K562 (cell line): ENCODE data around the gene TK1. TPM values are rescaled to one million over a fixed set of nuclear protein-coding genes. Genes with fewer than 3 reads are reported as not detected.
A peak's percentile ranks its signal among the peaks of the same experiment; 100 is the strongest.

Experiments
- CEBPG ChIP-seq, 3 experiments: fragments of 200-800 bp in 1 of 3; sonication (Bioruptor generic) in 1 of 3; sonication (generic) in 1 of 3; formaldehyde crosslinking in 1 of 3; IDR thresholded peaks in 2 of 3; conservative IDR thresholded peaks in 1 of 3; 2 replicates each; pipeline versions ENCODE4 v1.6.1 to v1.8.0; 2016 to 2022; ENCODE audit warnings: missing compliant biosample characterization in 2 of 3, missing genetic modification characterization in 2 of 3, mild to moderate bottlenecking in 1 of 3, missing genetic modification reagents in 1 of 3
- DACH1 ChIP-seq: fragments of 450-650 bp; IDR thresholded peaks from 2 replicates; pipeline ENCODE4 v1.6.1; 2018; ENCODE audit not compliant: partially characterized antibody
- IFI16 ChIP-seq: fragments of 250-450 bp; sonication (Bioruptor Pico); IDR thresholded peaks from 2 replicates; pipeline ENCODE4 v2.1.2; 2022; ENCODE audit warnings: mild to moderate bottlenecking, inconsistent platforms
- PHF8 ChIP-seq: fragments of 200-600 bp; sonication (generic); IDR thresholded peaks from 2 replicates; pipeline ENCODE4 v1.6.1; 2012; ENCODE audit warnings: mixed run types, mild to moderate bottlenecking, inconsistent platforms, low read length, moderate library complexity, borderline replicate concordance
- SLC30A9 ChIP-seq: fragments of 250-450 bp; sonication (Bioruptor Pico); IDR thresholded peaks from 2 replicates; pipeline ENCODE4 v1.8.0; 2022; ENCODE audit warnings: mild to moderate bottlenecking, moderate library complexity
- XRCC5 ChIP-seq: fragments of 200-400 bp; formaldehyde crosslinking; IDR thresholded peaks from 2 replicates; pipeline ENCODE4 v1.6.1; 2017; ENCODE audit warnings: low read depth, mild to moderate bottlenecking, low read length
- ZNF12 ChIP-seq: sonication (generic); formaldehyde crosslinking; IDR thresholded peaks from 2 replicates; pipeline ENCODE4 v1.4.0; 2020; ENCODE audit warnings: mild to moderate bottlenecking, missing genetic modification reagents
- ZNF57 ChIP-seq: fragments of 450-650 bp; formaldehyde crosslinking; IDR thresholded peaks from 2 replicates; pipeline ENCODE4 v1.4.0; 2020; ENCODE audit warnings: mild to moderate bottlenecking, moderate library complexity
- polyA plus RNA-seq, 8 experiments: library from polyadenylated mRNA; depleted of rRNA in 4 of 8; stranded (reverse) in 5 of 8; unstranded in 3 of 8; fragments of >200 nt; fragmentation: Nextera tagmentation in 2 of 8; fragmentation: Illumina TruSeq in 1 of 8; extraction: Ambion mirVana in 2 of 8; extraction: Trizol in 1 of 8; gene quantifications; 2 replicates each; pipeline versions ENCODE4 v1.2.1 to v1.2.3, GENCODE V29; 2011 to 2014; ENCODE audit warnings: inconsistent platforms in 1 of 8, missing spikeins in 1 of 8
- total RNA-seq, 7 experiments: library from RNA; depleted of rRNA in 6 of 7; stranded (reverse); fragments of >200 nt in 6 of 7; fragmentation: Illumina TruSeq in 2 of 7; extraction: Trizol in 2 of 7; gene quantifications; 2 replicates each; pipeline versions ENCODE4 v1.2.1 to v1.2.3, GENCODE V29; 2011 to 2021; ENCODE audit warnings: low replicate concordance in 1 of 7
- TF ChIP-seq, protein P1 (sequence below): IDR thresholded peaks from 2 replicates; pipeline ENCODE4 v1.6.1; 2011; ENCODE audit warnings: borderline replicate concordance, low read depth, mild to moderate bottlenecking, moderate library complexity, low read length; ENCODE audit not compliant: insufficient read depth, poor library complexity, severe bottlenecking
- TF ChIP-seq, protein P2 (sequence below), 2 experiments: IDR thresholded peaks; 2 replicates each; pipeline ENCODE4 v1.6.1; 2012; ENCODE audit warnings: improper control_type of control experiment in 2 of 2, low read depth in 2 of 2, low read length in 2 of 2, borderline replicate concordance in 1 of 2
- TF ChIP-seq, protein P3 (sequence below): IDR thresholded peaks from 2 replicates; pipeline ENCODE4 v1.6.1; 2011; ENCODE audit not compliant: insufficient read length; ENCODE audit errors: extremely low read depth
- TF ChIP-seq, protein P4 (sequence below): sonication (generic); formaldehyde crosslinking; IDR thresholded peaks from 2 replicates; pipeline ENCODE4 v1.8.0; 2022; ENCODE audit warnings: mild to moderate bottlenecking, missing genetic modification reagents
- TF ChIP-seq, protein P5 (sequence below): sonication (generic); IDR thresholded peaks from 2 replicates; pipeline ENCODE4 v1.6.1; 2016

The TK1 gene
- total and polyA plus RNA-seq, 9 of the 15 experiments (the other 6 are each of a cell fraction or from before 2014, with no cell fraction given): 8.4 to 280 (median 103) TPM

DNA sequence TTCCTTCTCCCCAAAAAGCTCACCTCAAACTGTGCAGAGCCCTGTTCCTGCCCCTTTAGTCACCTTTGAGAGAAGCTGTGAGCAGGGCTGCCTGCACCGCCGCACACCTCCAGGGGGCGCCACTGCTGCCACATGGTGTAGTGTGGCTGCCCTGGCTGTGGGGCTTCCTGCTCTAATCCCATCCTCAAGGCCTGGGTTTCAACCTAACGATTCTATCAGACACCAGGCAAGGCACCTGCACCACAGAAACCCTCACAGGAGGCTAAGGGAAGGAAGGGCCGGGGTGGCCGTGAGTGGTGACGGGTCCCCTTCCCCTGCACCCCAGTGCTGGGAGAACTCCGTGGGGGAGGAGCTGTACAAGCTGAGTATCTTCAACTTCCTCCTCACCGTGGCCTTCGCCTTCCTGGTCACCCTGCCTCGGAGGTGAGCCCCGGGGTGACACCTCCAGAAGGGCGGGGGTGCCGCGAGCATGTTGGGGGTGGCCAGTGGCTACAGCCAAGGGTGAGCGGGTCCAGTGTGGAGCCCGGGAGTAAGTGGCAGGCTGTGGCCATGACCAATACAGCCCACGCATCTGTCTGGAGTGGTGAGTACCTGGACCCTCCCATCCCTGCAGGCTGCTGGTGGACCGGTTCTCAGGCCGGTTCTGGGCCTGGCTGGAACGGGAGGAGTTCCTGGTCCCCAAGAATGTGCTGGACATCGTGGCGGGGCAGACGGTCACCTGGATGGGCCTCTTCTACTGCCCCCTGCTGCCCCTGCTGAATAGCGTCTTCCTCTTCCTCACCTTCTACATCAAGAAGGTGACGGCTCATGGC lies 49.3 kb downstream of the TK1 start (continued):
- TF ChIP-seq, protein P1, sequence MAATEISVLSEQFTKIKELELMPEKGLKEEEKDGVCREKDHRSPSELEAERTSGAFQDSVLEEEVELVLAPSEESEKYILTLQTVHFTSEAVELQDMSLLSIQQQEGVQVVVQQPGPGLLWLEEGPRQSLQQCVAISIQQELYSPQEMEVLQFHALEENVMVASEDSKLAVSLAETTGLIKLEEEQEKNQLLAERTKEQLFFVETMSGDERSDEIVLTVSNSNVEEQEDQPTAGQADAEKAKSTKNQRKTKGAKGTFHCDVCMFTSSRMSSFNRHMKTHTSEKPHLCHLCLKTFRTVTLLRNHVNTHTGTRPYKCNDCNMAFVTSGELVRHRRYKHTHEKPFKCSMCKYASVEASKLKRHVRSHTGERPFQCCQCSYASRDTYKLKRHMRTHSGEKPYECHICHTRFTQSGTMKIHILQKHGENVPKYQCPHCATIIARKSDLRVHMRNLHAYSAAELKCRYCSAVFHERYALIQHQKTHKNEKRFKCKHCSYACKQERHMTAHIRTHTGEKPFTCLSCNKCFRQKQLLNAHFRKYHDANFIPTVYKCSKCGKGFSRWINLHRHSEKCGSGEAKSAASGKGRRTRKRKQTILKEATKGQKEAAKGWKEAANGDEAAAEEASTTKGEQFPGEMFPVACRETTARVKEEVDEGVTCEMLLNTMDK: peak; percentile 93
- TF ChIP-seq, protein P2, sequence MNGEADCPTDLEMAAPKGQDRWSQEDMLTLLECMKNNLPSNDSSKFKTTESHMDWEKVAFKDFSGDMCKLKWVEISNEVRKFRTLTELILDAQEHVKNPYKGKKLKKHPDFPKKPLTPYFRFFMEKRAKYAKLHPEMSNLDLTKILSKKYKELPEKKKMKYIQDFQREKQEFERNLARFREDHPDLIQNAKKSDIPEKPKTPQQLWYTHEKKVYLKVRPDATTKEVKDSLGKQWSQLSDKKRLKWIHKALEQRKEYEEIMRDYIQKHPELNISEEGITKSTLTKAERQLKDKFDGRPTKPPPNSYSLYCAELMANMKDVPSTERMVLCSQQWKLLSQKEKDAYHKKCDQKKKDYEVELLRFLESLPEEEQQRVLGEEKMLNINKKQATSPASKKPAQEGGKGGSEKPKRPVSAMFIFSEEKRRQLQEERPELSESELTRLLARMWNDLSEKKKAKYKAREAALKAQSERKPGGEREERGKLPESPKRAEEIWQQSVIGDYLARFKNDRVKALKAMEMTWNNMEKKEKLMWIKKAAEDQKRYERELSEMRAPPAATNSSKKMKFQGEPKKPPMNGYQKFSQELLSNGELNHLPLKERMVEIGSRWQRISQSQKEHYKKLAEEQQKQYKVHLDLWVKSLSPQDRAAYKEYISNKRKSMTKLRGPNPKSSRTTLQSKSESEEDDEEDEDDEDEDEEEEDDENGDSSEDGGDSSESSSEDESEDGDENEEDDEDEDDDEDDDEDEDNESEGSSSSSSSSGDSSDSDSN (IDR thresholded peaks at IDR 0.05; ENCODE audit: borderline replicate concordance in 1 of 2, low read depth in 2 of 2, low read length in 2 of 2): peak; percentile 71 to 93; a peak in 3 of 4 replicates
- TF ChIP-seq IFI16 (CRISPR knock-in tag) (no peak), SLC30A9 (CRISPR knock-in tag) (no peak), CEBPG (CRISPR knock-in tag; IDR thresholded peaks at IDR 0.05) (no peak), CEBPG (tag; conservative IDR thresholded peaks at IDR 0.05 in 1 of 2, IDR thresholded peaks at IDR 0.05 in 1 of 2) (no peak), PHF8 (peak; percentile 38; the same call in 1 of the 2 replicates), ZNF57 (CRISPR knock-in tag) (no peak), XRCC5 (peak; percentile 94), ZNF12 (CRISPR knock-in tag) (peak; percentile 79; the same call in 1 of the 2 replicates), DACH1 (no peak)
- TF ChIP-seq, protein P3, sequence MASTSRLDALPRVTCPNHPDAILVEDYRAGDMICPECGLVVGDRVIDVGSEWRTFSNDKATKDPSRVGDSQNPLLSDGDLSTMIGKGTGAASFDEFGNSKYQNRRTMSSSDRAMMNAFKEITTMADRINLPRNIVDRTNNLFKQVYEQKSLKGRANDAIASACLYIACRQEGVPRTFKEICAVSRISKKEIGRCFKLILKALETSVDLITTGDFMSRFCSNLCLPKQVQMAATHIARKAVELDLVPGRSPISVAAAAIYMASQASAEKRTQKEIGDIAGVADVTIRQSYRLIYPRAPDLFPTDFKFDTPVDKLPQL: no peak
- TF ChIP-seq, protein P4, sequence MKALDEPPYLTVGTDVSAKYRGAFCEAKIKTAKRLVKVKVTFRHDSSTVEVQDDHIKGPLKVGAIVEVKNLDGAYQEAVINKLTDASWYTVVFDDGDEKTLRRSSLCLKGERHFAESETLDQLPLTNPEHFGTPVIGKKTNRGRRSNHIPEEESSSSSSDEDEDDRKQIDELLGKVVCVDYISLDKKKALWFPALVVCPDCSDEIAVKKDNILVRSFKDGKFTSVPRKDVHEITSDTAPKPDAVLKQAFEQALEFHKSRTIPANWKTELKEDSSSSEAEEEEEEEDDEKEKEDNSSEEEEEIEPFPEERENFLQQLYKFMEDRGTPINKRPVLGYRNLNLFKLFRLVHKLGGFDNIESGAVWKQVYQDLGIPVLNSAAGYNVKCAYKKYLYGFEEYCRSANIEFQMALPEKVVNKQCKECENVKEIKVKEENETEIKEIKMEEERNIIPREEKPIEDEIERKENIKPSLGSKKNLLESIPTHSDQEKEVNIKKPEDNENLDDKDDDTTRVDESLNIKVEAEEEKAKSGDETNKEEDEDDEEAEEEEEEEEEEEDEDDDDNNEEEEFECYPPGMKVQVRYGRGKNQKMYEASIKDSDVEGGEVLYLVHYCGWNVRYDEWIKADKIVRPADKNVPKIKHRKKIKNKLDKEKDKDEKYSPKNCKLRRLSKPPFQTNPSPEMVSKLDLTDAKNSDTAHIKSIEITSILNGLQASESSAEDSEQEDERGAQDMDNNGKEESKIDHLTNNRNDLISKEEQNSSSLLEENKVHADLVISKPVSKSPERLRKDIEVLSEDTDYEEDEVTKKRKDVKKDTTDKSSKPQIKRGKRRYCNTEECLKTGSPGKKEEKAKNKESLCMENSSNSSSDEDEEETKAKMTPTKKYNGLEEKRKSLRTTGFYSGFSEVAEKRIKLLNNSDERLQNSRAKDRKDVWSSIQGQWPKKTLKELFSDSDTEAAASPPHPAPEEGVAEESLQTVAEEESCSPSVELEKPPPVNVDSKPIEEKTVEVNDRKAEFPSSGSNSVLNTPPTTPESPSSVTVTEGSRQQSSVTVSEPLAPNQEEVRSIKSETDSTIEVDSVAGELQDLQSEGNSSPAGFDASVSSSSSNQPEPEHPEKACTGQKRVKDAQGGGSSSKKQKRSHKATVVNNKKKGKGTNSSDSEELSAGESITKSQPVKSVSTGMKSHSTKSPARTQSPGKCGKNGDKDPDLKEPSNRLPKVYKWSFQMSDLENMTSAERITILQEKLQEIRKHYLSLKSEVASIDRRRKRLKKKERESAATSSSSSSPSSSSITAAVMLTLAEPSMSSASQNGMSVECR: peak; percentile 81
- TF ChIP-seq, protein P5, sequence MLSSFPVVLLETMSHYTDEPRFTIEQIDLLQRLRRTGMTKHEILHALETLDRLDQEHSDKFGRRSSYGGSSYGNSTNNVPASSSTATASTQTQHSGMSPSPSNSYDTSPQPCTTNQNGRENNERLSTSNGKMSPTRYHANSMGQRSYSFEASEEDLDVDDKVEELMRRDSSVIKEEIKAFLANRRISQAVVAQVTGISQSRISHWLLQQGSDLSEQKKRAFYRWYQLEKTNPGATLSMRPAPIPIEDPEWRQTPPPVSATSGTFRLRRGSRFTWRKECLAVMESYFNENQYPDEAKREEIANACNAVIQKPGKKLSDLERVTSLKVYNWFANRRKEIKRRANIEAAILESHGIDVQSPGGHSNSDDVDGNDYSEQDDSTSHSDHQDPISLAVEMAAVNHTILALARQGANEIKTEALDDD: 0 out of 2 replicates have a peak, but pooled peaks have one; percentile 14
